Activated naive CD4-positive, alpha-beta T cell treated with anti-CD3 and anti-CD28 coated beads, Interleukin-2, amount 50 U/mL, for 16 hours (primary cell): Measurements from ENCODE around the gene GUCY1A1.

ENCODE experiments used
- DNase-seq: peaks from one replicate; pipeline ENCODE4 v3.0.0-alpha.2; 2020

The GUCY1A1 gene

GRCh38 chr4:155693015-155693663 lies 26.5 kb downstream of the GUCY1A1 start:
- DNase-seq, result no peak

GRCh38 chr4:155694100-155694785 lies 27.6 kb downstream of the GUCY1A1 start:
- DNase-seq, result no peak

GRCh38 chr4:155696226-155696625 lies 29.6 kb downstream of the GUCY1A1 start:
- no peak for DNase-seq

- DNase-seq, result no peak
These were observed 30.1 kb downstream of the GUCY1A1 start for GRCh38 chr4:155696726-155697125.

GRCh38 chr4:155701827-155702226 lies 35.2 kb downstream of the GUCY1A1 start:
- no peak for DNase-seq

GRCh38 chr4:155703486-155704247 lies 37.0 kb downstream of the GUCY1A1 start:
- DNase-seq, result no peak

- DNase-seq, result no peak
These were observed 38.3 kb downstream of the GUCY1A1 start for GRCh38 chr4:155704841-155705404.

- DNase-seq, result no peak
These were observed 39.0 kb downstream of the GUCY1A1 start for GRCh38 chr4:155705664-155706063.

GRCh38 chr4:155706147-155706546 lies 39.5 kb downstream of the GUCY1A1 start:
- no peak for DNase-seq

- no peak for DNase-seq
These were observed 40.6 kb downstream of the GUCY1A1 start for GRCh38 chr4:155707251-155707650.

- no peak for DNase-seq
These were observed 42.1 kb downstream of the GUCY1A1 start for GRCh38 chr4:155708782-155709181.

- DNase-seq, result no peak
These were observed 43.3 kb downstream of the GUCY1A1 start for GRCh38 chr4:155709918-155710317.

GRCh38 chr4:155711556-155711955 lies 44.9 kb downstream of the GUCY1A1 start:
- no peak for DNase-seq

GRCh38 chr4:155712846-155713245 lies 46.2 kb downstream of the GUCY1A1 start:
- no peak for DNase-seq

GRCh38 chr4:155713911-155714310 lies 47.3 kb downstream of the GUCY1A1 start:
- DNase-seq, result no peak

- no peak for DNase-seq
These were observed 55.7 kb downstream of the GUCY1A1 start for GRCh38 chr4:155722336-155722735.

- DNase-seq, result no peak
These were observed 56.3 kb downstream of the GUCY1A1 start for GRCh38 chr4:155722816-155723499.

GRCh38 chr4:155724731-155725130 lies 58.1 kb downstream of the GUCY1A1 start:
- no peak for DNase-seq

- DNase-seq, result no peak
These were observed 67.4 kb downstream of the GUCY1A1 start for GRCh38 chr4:155734065-155734464.

- no peak for DNase-seq
These were observed 68.3 kb downstream of the GUCY1A1 start for GRCh38 chr4:155734951-155735350.

GRCh38 chr4:155735496-155735895 lies 68.8 kb downstream of the GUCY1A1 start:
- no peak for DNase-seq

- DNase-seq, result no peak
These were observed 71.9 kb downstream of the GUCY1A1 start for GRCh38 chr4:155738548-155738947.

- no peak for DNase-seq
These were observed 74.9 kb downstream of the GUCY1A1 start for GRCh38 chr4:155741546-155741945.
